IPS-NIHi7 (cell line): Measurements from ENCODE around the gene ATP10A.

Source experiments
- DNase-seq: peaks from one replicate; pipeline ENCODE4 v3.0.0; 2012; ENCODE audit warnings: mixed read lengths; ENCODE audit errors: extremely low spot score

ATP10A gene

DNA sequence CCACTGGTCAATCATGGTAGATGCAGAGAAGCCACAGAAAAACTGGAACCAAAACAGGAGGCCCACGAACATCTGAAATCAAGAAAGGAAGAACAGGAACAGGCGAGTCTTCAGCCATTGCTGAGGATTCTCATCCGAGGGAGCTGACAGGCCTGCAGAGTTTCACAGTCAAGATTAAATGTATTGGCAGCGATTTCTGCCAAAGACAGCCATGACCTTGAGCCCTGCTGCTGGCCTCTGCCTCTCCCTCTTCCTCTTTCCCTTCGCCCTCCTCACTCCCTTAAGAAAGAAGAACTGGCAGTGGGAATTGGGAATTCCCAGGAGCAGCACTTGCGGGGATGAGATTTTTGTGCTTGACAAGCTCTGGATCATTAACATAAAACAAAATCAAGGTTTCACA is 179.7 kb downstream of the ATP10A start:
- no peak for DNase-seq

DNA sequence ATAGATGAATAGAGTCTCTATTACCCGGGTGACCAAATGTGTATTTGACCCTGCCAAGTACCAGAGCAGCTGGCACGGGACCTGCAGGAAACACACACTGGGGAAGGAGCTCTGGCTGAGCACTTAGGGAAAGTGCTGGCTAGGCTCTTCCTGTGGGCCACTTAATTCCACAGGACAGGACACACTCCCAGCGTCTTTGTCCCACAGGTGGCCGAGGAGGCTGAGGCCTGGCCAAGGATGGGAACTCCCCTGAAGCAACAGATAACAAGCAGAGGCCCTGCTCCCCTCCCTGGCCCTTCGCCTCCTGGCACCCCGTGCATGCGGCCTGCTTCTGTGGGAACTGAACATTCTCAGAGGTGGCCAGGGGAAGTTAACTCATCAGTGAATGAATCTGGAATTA is 180.8 kb downstream of the ATP10A start:
- DNase-seq, result no peak

DNA sequence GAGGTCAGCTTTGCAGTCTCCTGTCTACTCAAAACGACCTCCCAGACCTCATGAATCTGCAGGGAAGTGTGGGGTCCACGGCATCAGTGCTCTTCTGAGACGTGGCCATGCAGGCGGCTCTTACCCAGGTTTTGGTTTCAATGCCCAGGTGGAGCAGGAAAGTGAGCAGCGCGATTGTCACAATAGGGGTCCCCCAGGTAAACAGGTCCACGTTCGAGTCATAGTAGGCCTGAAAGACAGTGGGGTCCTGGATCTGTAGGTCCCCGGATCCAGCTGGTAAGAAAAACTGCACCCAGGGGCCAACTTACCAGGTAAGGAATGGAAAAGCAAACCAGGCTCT is 182.5 kb downstream of the ATP10A start:
- DNase-seq, result no peak

DNA sequence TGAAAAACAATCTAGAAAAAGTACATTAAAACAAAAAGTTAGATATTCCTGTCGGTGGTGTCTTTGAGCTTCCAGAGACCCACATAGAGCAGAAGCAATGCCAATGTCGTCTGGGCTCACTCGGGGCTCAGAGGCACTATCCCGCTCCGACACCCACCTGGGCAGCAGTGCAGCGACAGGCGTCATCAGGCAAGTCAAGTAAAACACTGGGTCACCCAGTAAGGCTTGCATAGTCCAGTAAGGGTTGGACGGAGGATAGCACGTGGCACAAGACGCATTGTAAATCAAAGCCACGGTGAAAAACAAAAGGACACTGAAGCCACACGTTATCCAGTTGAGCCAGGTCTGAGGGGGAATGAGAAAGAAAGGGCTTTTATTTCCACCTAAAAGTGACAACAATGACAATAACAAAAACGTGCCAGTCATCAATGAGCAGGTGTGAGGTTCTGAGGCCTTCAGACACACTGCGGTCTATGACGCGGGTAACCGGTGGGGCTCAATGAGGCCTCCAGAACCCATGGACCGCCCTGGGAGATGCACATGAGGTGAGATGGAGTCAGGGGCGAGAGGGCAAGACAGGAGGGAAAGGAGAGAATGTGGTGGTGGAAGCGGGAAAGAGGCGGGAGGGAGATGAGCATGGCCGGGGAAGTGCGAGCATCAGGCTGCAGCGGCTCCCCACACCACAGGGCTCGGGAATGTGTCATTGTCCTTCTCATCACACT is 183.0 kb downstream of the ATP10A start:
- DNase-seq, result no peak

DNA sequence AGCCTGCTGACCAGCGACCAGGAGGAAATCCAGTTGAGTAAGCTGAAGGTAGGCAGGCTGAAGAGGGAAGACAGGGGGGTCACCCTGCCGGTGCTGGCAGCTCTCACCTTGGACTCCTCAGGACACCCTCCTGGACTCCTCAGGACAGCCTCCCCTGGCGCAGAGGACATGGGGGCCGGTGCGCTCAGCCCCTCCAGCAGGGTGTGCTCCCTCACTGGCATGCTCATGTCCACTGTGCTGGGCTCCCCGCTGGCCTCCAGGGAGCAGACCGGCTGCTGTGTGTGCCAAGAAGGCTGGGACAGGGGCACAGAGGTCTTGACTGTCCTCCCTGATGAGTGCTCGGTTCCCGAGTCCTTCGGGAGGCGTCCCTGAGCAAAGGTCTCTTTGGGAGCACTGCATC is 183.6 kb downstream of the ATP10A start:
- no peak for DNase-seq

DNA sequence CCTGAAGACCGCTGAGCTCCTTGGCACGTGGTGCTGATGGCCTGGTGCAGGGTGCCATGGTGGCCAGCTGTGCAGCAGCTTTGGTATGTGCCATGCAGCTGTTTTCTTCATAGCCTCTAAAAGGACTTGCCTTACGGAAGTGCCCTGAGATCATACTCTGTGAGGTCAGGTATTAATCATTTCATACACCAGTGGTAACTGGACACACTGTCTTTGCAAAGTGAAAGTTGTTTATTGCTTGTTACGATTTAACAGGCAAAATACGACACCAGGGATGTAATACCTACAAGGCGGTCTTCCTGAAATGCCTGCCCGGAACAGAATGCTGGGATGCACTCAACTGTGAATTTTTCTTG is 184.6 kb downstream of the ATP10A start:
- DNase-seq, result no peak

DNA sequence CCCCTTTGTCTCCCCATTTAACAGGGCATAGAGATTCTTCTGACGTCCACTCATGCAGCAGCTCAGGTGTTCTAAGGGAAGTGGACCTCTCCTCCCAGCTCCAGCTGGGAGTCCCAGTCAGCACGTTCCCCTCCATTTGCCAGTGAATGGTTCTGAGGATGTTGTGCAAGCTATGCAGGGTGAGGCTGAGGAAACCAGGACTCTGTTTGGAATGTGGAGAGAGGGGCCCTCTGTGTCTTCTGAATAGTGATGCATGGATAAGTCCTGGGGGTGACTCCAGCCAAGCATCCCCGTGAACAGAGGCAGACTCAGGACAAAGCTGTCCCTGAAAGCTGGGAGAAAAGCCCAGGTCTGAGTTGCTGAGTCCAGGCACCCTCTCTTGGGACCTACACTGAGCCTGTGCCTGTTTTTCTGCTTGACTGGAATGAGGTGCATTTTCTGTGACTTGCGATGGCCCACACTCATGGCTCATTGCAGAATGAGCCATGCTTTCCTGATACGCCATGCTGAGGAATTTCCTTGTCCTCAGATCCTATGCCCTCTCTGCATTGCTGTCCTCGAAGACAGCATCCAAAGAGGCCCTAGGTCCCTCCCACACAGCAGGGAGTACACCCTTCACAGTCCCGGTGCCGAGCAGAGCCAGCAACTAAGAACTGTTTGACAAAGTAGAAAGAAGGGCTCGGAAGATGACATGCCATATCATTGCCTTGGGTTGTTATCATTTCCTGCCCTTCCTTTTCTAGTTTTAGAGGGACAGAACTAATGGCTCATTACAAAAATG is 185.2 kb downstream of the ATP10A start:
- DNase-seq, result no peak

DNA sequence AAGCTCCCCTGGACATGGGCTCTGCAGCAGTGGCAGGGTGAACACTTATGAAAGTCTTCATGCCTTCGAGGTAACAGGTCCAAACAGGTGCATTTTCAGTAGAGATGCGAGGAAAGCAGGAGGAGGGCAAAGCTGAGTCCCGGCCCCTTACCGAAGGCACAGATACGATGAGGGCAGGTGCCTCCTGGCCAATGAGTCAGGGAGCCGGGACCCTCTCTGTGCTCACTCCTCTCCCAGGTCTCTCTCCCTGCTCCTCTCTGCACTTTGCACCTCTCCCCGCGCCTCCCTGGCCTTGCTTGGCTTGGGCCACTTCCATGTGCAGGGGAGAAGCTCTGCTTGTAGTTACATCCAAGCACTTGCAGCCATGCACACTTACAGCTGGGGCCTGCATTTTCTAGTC is 187.1 kb downstream of the ATP10A start:
- DNase-seq, result no peak

DNA sequence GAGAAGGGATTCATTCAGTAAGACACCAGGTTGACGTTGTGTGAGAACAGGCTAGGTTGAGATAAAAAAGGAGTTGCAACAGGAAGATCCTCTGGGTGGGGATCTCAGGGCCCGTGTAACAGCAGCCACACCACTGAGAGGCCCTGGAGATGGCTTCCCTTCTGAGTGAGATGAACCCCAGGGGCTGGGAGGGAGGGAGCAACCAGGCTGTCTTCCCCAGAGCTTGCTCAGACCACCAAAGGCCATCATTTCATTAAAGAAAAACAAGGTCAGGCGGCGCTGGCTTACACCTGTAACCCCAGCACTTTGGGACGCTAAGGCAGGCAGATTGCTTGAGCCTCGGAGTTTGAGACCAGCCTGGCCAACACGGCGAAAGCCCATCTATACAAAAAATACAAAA is 187.7 kb downstream of the ATP10A start:
- DNase-seq, result no peak

DNA sequence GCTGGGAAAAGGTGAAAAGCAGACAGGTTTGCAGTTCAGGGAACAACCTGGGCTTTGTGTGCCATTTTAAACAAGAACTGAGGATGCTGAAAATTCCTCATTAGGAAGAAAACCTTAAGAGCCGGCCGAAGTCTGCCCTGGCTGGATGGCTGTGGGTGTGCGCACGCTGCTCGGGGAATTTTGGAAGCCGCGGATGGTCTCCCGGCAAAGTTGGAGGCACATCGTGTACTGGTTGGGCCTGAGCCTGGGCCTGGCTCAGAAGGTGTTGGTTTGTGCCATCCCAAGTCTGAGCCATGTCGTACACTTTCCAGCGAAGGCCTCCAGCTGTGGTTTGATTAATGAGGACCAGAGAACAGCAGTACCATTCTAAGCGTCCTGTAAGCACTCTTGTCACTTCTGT is 188.2 kb downstream of the ATP10A start:
- no peak for DNase-seq

DNA sequence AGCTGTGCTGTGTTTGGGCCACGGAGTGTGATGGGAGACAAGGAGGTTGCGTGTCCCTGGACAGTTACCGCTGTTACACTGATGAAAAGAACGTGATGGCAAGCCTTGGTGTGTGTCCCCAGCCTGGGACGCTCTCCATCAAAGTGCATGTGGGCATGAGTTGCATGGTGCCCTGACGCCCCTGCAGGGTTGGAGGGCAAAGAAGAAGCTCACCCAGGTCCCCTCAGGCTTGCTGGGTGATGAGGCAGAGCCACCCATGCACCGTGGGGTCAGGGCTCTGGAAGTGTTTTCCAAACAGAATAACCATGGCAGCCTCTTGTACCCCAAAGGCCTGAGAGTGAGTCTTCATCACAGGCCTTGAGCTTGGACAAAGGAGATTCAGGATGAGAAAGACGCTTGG is 189.2 kb downstream of the ATP10A start:
- DNase-seq, result no peak

DNA sequence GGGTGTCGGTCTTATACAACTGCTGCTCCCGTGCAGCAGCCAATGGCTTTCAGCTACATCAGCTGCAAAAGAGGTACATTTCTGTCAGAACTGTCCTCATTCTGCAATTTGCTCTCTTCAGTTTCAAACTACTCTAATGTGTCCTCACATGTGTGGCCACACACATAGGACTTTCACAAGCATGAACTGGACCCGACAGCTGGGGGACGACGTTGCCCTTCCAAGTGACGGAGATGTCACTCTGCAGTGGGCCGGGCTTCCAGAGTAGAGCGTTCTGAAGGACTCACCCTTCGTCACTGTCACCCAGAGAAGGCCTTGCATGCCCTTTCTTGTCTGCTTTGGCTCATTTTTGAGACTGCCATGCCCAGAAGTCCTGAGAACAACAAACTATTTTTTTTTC is 189.8 kb downstream of the ATP10A start:
- no peak for DNase-seq

DNA sequence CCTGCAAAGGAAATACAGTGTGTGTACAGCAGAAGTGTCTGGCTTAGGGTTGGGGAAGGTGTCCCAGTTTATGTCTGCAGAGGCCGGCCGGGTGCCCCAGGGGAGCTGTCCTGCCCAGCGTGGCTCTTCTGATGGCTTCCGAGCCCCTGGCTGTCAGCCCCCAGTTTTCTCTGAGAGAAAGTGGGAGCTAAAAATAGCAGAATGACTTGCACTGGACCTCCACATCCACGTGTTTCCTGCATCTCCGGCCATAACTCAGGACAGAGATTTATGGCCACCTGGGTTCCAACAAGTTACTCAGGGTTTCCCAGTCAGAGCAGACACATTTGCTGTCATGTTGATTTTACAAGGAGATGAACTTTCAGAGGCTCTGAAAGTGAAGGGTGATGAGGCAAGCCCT is 192.0 kb downstream of the ATP10A start:
- DNase-seq, result no peak

DNA sequence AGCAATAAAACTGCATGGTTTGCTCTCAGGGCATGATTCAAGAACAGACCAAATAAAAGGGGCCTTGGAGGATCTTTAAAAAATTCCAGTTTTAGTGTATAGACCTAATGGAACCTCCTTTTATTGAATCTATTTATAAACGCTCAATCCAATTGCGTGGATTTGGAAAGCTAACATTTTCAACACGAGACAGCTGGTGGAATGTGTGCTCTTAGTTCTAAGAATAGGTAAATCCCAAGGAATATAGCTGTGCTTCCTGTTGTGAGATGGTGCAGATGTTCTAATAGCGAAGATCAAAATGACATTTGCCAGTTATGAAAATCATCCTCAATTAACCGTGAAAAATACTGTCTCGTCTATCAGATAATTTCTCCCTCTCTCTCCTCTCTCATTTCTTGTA is 192.5 kb downstream of the ATP10A start:
- DNase-seq, result no peak

DNA sequence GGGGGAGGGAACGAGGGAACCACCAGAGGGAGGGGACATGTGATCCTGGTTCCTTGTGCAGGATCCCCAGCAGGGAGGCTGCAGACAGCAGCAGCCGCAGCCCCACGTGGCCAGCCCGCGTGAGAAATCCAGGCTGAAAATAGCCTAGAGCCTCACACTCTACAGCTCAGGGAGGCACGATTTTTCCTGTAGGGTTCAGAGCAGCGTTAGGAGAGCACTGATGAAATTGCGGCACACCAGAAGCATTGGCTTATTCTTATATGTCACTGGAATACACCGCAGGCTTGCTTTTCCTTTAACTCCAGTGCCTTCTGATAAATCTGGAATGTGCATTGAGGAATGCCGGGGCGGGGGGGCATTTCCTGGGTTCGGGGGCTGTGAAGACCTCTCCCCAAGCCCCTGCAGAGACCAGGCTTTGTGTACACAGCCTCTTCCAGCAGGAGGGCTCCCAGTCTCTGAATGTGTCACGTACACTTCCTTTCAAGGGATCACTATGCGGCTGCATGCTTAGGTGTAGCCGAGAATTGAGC is 193.0 kb downstream of the ATP10A start:
- peak; percentile 80 for DNase-seq

DNA sequence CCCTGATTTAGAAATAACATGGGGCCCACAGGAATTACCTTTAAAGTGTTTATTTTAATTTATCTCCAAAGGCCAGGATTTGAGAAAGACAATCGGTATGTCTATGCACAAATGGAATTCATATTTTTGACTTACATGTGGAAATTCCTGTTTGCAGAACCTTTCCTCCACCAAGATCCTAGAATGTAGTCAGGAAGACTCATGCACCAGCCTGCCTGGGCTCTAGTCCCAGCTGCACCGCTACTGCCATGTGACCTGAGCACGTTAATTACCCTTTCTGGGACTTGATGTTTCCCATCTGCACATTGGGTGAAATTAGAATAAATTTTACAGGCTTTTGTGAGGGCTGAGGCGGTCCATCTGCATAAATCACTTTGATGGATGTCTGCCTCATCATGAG is 194.2 kb downstream of the ATP10A start:
- no peak for DNase-seq

DNA sequence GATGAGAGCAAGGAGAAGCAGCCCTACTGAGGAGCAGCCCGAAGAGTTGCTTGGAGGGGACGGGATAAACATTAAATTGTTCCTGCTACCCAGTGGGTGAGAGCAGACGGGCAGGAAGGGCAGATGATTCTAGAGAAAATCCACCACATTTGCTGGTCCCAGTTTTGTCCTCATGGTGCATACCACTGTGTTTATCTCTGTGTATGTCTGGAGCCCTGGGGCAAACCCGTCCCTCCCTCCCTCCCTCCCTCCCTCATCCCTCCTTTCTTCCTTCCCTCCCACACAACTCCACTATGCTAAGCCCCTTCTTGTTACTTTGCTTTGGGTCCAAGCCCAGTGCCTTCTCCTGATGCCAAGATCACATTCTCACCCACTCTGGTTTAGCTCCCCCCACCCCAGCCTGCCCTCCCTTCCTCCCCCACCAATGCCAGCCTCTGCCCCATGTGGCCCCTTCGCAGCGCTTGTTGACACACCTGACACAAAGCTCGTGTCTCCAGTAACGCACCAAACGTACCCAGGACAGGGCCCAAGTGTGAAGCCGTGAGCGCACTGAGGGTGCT is 194.8 kb downstream of the ATP10A start:
- DNase-seq, result no peak

DNA sequence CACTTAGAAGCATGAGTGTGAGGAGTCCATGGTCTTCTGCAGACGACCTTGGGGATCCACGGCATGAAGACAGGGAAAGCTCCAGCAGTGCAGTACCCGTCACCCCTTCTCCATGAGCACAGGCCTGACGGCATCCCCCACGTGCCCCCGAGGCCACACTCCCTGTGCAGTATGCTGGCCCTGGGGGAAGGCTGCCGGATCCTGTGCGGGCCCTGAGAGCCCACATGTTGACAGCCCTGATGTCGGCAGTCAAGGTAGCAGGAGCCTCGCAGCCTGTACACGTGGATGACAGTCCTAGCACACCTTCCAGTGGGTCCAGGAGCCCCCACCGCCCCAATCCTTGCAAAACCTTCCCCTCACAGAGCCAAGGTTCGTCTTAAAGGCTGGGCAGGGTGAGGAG is 195.3 kb downstream of the ATP10A start:
- DNase-seq, result no peak

DNA sequence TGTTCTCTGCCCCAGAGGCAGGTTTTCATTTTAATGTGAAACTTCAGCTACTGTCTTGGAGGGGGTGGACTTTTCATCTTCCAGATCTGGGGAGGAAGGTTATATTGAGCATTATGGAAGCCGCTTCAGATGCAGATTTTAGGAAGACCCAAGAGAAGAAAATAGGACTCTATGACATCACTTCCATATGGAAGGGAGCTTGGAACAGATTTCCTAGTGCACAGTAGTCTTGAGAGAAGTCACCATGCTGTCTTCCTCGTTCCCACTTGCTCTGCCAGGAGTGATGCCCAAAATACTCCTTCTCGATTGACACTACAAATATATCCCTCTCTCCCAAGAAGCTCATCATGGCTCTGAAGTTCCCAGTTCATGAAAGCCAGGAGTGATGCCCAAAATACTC is 197.2 kb downstream of the ATP10A start:
- DNase-seq, result no peak

DNA sequence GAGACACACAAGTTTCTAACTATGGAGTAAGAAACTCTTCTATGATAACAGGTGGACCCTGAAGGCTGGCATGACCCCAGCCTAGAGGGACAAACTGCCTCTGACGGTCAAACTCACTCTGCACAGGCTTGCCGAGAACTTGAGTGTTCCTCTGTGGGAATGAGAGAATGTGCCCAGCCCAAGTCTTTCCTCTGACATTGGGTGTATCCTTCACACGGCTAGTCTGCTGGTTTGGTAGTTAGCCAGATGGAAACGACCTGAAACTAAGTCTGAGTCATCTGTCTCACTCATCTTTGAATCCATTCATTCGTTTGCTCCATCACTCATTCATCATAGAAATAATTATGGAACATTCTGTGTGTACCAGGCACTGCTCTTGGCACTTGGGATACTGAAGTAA is 198.4 kb downstream of the ATP10A start:
- no peak for DNase-seq

DNA sequence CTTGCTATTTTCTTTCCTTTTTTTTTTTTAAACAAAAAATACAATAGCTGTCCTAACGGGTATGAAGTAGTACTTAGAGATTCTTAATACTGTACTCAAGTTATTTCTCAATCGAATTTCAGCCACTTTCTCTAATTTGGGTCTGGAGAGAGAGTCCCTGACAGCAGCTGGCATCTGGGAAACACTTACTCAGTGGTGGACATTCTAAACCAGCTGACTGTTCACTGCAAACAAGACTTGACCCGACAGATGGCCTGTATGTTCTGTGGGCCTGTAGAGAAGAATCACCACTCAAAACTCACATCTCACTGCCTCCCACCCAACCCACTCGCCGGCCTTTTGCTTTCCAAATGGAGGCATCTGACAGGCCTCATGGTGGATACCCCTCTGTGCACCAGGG is 199.6 kb downstream of the ATP10A start:
- DNase-seq, result no peak

DNA sequence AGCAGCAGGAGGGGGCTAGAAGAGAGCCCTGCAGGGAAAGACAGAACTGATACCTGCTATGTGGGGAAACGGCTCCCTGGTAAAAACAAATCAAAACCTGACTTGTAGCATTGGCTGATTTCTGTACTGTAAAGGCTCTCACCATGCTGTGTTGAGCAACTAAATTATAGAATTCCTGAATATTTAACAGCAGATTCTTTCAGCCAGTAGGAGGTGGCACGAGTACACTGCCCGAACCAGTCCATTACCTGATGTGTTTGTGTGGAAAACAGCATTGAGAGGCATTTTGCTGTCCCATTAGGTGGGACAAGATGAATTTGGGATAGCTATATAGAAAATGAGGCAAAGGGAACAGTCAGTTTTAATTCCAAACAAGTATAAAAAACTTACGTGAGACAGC is 201.2 kb downstream of the ATP10A start:
- DNase-seq, result no peak

DNA sequence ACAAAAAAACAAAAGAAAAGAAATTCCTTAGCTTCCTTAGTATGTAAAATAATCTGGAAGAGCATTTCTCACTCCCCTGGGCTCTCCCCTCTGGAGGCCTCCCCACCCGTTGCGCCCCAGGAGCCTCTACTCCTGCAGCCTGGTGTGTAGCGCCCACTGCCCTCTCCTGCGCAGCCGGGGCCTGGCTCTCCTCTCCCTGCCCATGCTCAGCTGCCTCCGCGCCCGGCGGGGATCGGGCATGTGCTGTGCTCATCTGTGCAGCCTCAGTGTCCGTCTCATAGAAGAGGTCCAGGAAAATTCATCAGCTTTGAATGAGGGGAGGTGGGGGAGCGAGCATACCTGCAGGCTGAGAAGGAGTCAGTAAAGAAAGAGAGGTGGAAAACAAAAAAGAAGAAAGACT is 203.9 kb downstream of the ATP10A start:
- DNase-seq, result no peak
